GM13976 (cell line): Measurements from ENCODE around the gene LIPT2.

Source experiments
- DNase-seq: peaks from one replicate; pipeline ENCODE4 v3.0.0; 2012; ENCODE audit warnings: low spot score
- CTCF ChIP-seq: IDR thresholded peaks from 2 replicates; pipeline ENCODE4 v1.5.1; 2012; ENCODE audit warnings: borderline replicate concordance, mild to moderate bottlenecking; ENCODE audit not compliant: insufficient read depth; ENCODE audit errors: extremely low read depth, missing control alignments, control extremely low read depth
- in situ Hi-C: fragments of 300-500 bp; cut with MboI; formaldehyde crosslinking; loops from one replicate; pipeline ENCODE4 v1.12.0; 2022; ENCODE audit warnings: low sequenced_read_pairs, mixed read lengths, inconsistent platforms; ENCODE audit not compliant: unreplicated experiment

Gene LIPT2

DNA sequence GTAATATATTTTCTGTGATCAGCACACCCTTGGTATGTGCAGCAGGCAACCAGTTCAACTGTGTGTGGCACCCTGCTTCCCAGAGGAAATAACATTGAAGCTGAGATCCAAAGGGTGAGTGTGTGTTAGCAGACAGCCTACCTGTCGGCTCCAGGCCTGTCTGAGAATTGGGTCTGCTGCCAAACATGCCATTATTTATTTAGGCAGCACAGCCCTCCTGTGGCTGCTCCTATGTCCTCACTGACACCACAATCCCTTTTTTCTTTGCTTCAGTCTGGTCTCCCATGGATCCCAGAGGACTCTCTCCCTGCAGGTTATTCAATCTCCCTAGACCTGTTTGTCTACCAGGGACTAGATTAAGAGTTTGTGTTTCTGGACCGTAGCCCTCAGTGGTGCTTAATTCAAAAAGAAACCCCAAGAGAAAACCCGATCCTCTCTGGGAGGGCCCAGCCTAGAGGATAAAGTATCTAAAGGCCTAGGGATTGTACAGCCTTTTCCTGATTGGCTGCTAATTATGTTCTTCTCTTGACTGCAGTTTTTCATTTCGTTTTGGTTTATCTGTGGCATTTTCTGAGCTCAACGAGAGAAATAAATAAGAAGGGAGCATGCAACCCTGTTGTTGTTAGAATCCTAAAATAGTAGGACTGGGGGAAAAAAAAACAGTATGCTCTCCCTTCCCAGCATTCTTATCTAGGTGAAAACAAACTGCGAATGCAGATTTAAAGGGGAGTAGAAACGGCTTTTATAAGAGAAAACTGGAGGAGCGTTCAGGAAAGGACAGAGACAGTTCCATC is 50.3 kb downstream of the LIPT2 start:
- DNase-seq, result no peak
- in situ Hi-C loops, result no loop called here
- TF ChIP-seq CTCF, result no peak

- TF ChIP-seq CTCF, result no peak
- in situ Hi-C loops, result no loop called here
- no peak for DNase-seq
Observed at GRCh38 chr11:74442636-74443035, 50.9 kb downstream of the LIPT2 start.
